Ureter (tissue), 1 donor: ENCODE results near the gene TRIM14. TPM values are rescaled to one million over a fixed set of nuclear protein-coding genes. Genes with fewer than 3 reads are reported as not detected.
"Not testable (repeated sequence)": the region's sequence is repeated elsewhere in the genome, so short reads cannot be mapped to it uniquely, and the experiment has no call there.

Source experiments
- DNase-seq: peaks from one replicate; pipeline ENCODE4 v3.0.0-alpha.2; 2020; ENCODE audit warnings: low spot score
- total RNA-seq: library from RNA; stranded (reverse); gene quantifications from one replicate; pipeline ENCODE4 v1.2.4, GENCODE V29; 2023
- donor health status: DM: yes; HTN: yes; CAD: no.

Gene TRIM14
- total RNA-seq, 1 donor from 2014 or later: 66.9 TPM

- DNase-seq: peak; percentile 77
Measured at GRCh38 chr9:98142182-98142907, 23.3 kb upstream of the TRIM14 start.

- DNase-seq: no peak
Measured at GRCh38 chr9:98140503-98140902, 21.5 kb upstream of the TRIM14 start.

DNA sequence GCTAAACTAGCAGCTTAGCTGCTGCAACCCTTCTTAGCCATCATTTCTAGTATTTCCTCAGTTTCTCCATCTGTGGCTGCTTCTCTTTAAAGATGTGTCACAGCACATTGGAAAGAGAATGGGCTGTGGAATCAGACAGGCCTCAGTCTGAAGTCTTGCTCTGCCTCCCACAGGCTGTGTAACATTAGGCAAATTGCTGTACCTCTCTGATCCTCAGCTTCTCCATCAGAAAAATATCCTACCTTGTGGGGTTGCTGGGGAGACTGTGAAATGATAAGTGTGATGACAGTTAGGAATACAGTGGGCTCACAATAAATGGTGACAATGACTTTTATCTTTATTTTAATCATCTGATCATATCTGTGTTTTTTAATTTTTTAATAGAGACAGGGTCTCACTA lies 17.5 kb upstream of the TRIM14 start:
- no peak for DNase-seq

GRCh38 chr9:98135938-98136337 lies 16.9 kb upstream of the TRIM14 start:
- no peak for DNase-seq

- no peak for DNase-seq
Measured at GRCh38 chr9:98135558-98135934, 16.5 kb upstream of the TRIM14 start.

GRCh38 chr9:98134702-98135557 lies 15.9 kb upstream of the TRIM14 start:
- no peak for DNase-seq

- DNase-seq: no peak
Measured at GRCh38 chr9:98132806-98133631, 14.0 kb upstream of the TRIM14 start.

DNA sequence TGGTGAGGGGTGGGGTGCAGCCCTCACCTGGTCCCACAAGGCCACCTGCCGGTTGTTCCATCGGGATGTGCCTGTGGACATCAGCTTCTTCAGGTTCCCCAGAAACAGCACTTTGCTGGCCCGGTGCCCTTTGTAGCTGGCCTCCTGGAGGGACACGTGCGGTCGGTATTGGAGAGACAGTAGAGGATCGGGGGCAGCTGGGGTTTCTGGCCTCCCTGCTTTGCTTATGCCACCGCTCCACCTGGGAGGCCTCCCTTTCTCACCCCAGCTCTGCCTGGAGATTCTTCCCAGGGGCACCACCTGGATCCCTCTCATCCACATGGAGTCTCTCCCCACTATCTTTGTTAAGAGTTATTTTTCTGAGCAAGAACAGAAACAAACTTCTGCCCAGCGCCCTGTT lies 13.1 kb upstream of the TRIM14 start:
- DNase-seq: no peak

DNA sequence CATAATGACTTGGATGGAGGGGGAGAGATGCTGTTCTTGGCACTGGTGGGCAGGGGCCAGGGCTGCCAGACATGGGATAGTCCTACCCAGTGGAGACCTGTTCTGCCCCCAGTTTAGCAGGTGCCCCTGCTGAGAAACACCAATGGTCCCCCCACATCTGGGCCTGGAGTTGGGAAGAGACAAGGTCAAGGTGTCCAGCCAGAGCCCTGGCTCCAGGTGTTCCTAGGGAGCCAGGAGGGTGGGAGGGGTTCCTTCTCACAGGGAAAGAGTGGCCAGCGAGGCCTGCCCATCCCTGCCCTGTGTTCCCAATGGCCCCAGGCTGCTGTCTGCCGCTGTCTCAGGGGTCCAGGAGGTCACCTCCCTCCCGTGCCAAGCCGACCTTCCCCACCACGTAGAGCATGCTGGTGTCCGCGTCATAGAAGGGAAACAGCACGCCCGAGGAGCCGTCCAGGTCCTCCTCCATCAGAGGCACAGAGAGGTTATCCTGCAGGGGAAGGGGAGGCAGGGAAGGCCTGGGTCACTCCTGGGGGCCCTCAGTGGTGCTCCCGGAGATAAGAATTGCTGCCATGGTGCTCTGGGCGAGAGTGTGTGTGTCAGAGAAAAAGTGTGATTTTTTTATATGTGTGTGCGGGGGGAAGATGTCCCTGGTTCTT lies 11.7 kb upstream of the TRIM14 start:
- DNase-seq: no peak

DNA sequence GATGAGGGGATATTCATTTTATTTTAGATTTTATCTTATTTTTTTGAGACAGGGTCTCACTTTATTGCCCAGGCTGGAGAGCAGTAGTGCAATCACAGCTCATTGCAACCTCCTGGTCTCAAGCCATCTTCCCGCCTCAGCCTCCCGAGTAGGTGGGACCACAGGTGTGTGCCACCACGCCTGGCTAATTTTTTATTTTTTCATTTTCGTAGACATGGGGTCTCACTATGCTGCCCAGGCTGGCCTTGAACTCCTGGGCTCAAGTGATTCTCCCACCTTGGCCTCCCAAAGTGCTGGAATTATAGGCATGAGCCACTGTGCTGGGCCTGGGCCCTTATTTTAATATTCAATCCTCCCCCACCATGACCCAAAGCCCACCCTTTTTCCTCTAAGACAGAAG lies 11.0 kb upstream of the TRIM14 start:
- DNase-seq: not testable (repeated sequence)

- DNase-seq: no peak
Measured at GRCh38 chr9:98129451-98129881, 10.4 kb upstream of the TRIM14 start.

DNA sequence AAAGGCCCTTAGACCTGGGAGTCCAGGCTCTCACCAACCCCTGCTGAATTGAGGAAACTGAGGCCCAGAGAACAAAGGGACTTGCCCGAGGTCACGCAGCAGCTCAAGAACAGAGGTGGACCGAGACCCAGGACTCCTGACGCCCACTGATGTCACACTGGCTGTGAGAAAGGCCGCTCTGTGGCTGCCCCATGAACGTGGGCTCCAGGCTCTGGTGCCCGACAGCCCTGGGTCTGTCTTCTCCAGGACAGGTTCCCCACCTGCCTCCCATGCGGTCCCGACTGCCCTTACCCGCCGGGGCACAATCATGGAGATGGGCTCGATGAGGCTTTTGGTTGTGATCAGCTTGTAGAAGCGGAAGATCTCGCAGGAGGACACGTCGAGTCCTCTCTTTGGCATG lies 9.3 kb upstream of the TRIM14 start:
- no peak for DNase-seq

GRCh38 chr9:98127226-98127625 lies 8.2 kb upstream of the TRIM14 start:
- no peak for DNase-seq

GRCh38 chr9:98124637-98125426 lies 5.8 kb upstream of the TRIM14 start:
- no peak for DNase-seq

GRCh38 chr9:98124091-98124490 lies 5.1 kb upstream of the TRIM14 start:
- not testable (repeated sequence) for DNase-seq

GRCh38 chr9:98121058-98121457 lies 2.0 kb upstream of the TRIM14 start:
- DNase-seq: no peak

GRCh38 chr9:98120476-98120875 lies 1.5 kb upstream of the TRIM14 start:
- no peak for DNase-seq

DNA sequence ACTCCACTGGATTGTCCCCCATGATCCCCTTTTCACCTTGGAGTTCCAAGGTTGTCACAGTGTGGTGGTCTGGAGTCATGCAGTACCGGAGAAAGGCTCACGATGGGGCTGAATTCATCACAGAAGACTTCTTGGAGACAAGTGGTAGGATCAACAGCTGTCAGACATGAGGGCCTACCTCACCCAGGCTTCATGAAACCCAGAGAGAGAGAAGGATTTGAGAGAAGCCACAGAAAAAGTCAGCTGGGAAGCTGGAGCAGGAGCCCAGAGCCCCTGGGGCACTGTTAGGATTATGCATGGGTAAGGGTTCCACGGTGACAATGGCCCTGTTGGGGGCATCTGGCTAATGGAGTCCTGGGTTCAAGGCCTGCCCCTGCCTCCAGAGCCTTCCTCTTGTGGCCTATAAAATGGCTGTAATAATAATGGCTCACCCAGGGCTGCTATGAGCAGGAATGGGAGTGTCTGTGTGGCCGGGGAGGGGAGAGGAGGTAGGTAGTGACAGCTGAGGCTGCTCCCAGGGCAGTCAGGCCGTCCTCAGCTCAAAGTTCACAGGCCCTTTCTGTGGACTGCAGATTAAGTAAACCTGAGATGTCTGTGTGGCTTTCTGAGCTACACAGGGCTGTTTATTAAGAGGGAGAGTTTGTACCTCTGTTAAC lies 910 bp downstream of the TRIM14 start:
- no peak for DNase-seq

GRCh38 chr9:98117097-98117496 lies 1.9 kb downstream of the TRIM14 start:
- DNase-seq: not testable (repeated sequence)

DNA sequence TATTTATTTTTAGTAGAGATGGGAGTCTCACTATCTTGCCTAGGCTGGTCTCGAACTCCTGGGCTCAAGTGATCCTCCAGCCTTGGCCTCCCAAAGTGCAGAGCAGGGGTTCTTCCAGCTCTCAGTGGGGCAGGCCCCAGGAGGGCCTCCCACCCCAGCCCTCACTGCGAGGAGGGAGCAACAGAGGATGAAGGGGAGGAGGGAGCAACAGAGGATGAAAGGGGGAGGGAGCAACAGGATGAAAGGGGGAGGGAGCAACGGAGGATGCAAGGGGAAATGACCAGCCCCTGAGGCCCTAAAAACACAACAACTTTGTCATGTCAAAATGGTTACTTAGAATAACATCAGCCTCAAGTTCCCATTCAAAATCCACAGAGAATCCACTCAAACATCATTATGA lies 10.0 kb downstream of the TRIM14 start:
- DNase-seq: no peak
